Stimulated activated naive CD8-positive, alpha-beta T cell treated with anti-CD3 and anti-CD28 coated beads, Interleukin-15, Interleukin-2, amounts not matched to agents 100 ng/mL and 50 ng/mL, for 24 hours (primary cell): ENCODE results near the gene DGLUCY.
A peak's percentile ranks its signal among the peaks of the same experiment; 100 is the strongest.
"Not testable (repeated sequence)": the region's sequence is repeated elsewhere in the genome, so short reads cannot be mapped to it uniquely, and the experiment has no call there.

Experiments used
- H3K27ac Mint-ChIP-seq: one replicate; pipeline ENCODE4 v1.8.0; 2021; ENCODE audit warnings: mild to moderate bottlenecking, mixed read lengths
- H3K27me3 Mint-ChIP-seq: one replicate; pipeline ENCODE4 v1.8.0; 2021; ENCODE audit warnings: mixed read lengths
- H3K36me3 Mint-ChIP-seq: one replicate; pipeline ENCODE4 v1.8.0; 2021; ENCODE audit warnings: low read depth, mixed read lengths
- H3K4me1 Mint-ChIP-seq: one replicate; pipeline ENCODE4 v1.8.0; 2021; ENCODE audit warnings: low read depth, mixed read lengths
- H3K4me3 Mint-ChIP-seq: one replicate; pipeline ENCODE4 v1.8.0; 2021; ENCODE audit warnings: mild to moderate bottlenecking, mixed read lengths
- H3K9me3 Mint-ChIP-seq: one replicate; pipeline ENCODE4 v1.8.0; 2021; ENCODE audit warnings: mixed read lengths

The DGLUCY gene

GRCh38 chr14:91264151-91265150 lies 150.6 kb downstream of the DGLUCY start:
- peaks cover 7% of the 10 kb centered on the region for H3K36me3 Mint-ChIP-seq
- H3K9me3 Mint-ChIP-seq: no peaks in the 10 kb centered on the region
- H3K27me3 Mint-ChIP-seq: peaks cover 8% of the 10 kb centered on the region
- H3K4me1 Mint-ChIP-seq: peaks cover 68% of the 10 kb centered on the region
- H3K27ac Mint-ChIP-seq: peak overlapping the region; percentile 65
- H3K4me3 Mint-ChIP-seq: peak overlapping the region; percentile 77

- peaks cover 60% of the 10 kb centered on the region for H3K4me1 Mint-ChIP-seq
- H3K27ac Mint-ChIP-seq: peak overlapping the region; percentile 34
- H3K4me3 Mint-ChIP-seq: peak overlapping the region; percentile 42
- H3K36me3 Mint-ChIP-seq: peaks cover 14% of the 10 kb centered on the region
- peaks cover 8% of the 10 kb centered on the region for H3K27me3 Mint-ChIP-seq
- H3K9me3 Mint-ChIP-seq: no peaks in the 10 kb centered on the region
Observed at GRCh38 chr14:91265404-91265803, 151.5 kb downstream of the DGLUCY start.

DNA sequence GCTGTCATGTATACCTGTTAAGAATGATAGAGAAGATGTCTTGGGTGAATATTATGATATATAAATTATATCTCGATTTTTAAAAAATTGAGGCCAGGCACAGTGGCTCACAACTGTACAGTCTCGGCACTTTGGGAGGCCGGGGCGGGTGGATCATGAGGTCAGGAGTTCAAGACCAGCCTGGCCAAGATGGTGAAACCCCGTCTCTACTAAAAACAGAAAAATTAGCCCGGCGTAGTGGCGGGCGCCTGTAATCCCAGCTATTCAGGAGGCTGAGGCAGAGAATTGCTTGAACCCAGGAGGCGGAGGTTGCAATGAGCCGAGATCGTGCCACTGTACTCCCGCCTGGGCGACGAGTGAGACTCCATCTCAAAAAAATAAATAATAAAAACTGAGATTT lies 152.4 kb downstream of the DGLUCY start:
- not testable (repeated sequence) for H3K27ac Mint-ChIP-seq, H3K9me3 Mint-ChIP-seq, H3K4me3 Mint-ChIP-seq, H3K27me3 Mint-ChIP-seq
- Mint-ChIP-seq H3K36me3 (peaks cover 14% of the 10 kb centered on the region), H3K4me1 (peaks cover 51% of the 10 kb centered on the region)

GRCh38 chr14:91267965-91268437 lies 154.1 kb downstream of the DGLUCY start:
- H3K27me3 Mint-ChIP-seq: peaks cover 8% of the 10 kb centered on the region
- H3K27ac Mint-ChIP-seq: peak overlapping the region; percentile 39
- no peak overlapping the region for H3K4me3 Mint-ChIP-seq
- H3K36me3 Mint-ChIP-seq: peaks cover 19% of the 10 kb centered on the region
- H3K9me3 Mint-ChIP-seq: no peaks in the 10 kb centered on the region
- H3K4me1 Mint-ChIP-seq: peaks cover 37% of the 10 kb centered on the region

GRCh38 chr14:91269076-91269991 lies 155.5 kb downstream of the DGLUCY start:
- Mint-ChIP-seq H3K27me3 (no peaks in the 10 kb centered on the region), H3K9me3 (no peaks in the 10 kb centered on the region), H3K27ac (peak overlapping the region; percentile 15), H3K4me1 (peaks cover 23% of the 10 kb centered on the region), H3K36me3 (peaks cover 25% of the 10 kb centered on the region), H3K4me3 (no peak overlapping the region)

- H3K27ac Mint-ChIP-seq: no peak overlapping the region
- no peaks in the 10 kb centered on the region for H3K27me3 Mint-ChIP-seq
- no peak overlapping the region for H3K4me3 Mint-ChIP-seq
- peaks cover 17% of the 10 kb centered on the region for H3K4me1 Mint-ChIP-seq
- peaks cover 29% of the 10 kb centered on the region for H3K36me3 Mint-ChIP-seq
- H3K9me3 Mint-ChIP-seq: no peaks in the 10 kb centered on the region
Observed at GRCh38 chr14:91270188-91270587, 156.3 kb downstream of the DGLUCY start.

- Mint-ChIP-seq H3K36me3 (peaks cover 29% of the 10 kb centered on the region), H3K9me3 (no peaks in the 10 kb centered on the region), H3K27ac (no peak overlapping the region), H3K4me3 (no peak overlapping the region), H3K4me1 (peaks cover 14% of the 10 kb centered on the region), H3K27me3 (no peaks in the 10 kb centered on the region)
Observed at GRCh38 chr14:91270619-91271018, 156.7 kb downstream of the DGLUCY start.

- H3K27ac Mint-ChIP-seq: no peak overlapping the region
Observed at GRCh38 chr14:91271639-91272038, 157.8 kb downstream of the DGLUCY start.

GRCh38 chr14:91272341-91273272 lies 158.7 kb downstream of the DGLUCY start:
- Mint-ChIP-seq H3K27ac (no peak overlapping the region), H3K36me3 (peaks cover 46% of the 10 kb centered on the region), H3K4me3 (no peak overlapping the region), H3K4me1 (no peaks in the 10 kb centered on the region), H3K9me3 (no peaks in the 10 kb centered on the region), H3K27me3 (no peaks in the 10 kb centered on the region)

More at GRCh38 chr14:91271639-91272038, 157.8 kb downstream of the DGLUCY start:
- Mint-ChIP-seq H3K36me3 (peaks cover 36% of the 10 kb centered on the region), H3K27me3 (no peaks in the 10 kb centered on the region), H3K9me3 (no peaks in the 10 kb centered on the region), H3K4me1 (peaks cover 7% of the 10 kb centered on the region), H3K4me3 (no peak overlapping the region)

GRCh38 chr14:91273273-91273884 lies 159.5 kb downstream of the DGLUCY start:
- Mint-ChIP-seq H3K9me3 (no peaks in the 10 kb centered on the region), H3K27me3 (no peaks in the 10 kb centered on the region), H3K4me3 (no peak overlapping the region), H3K36me3 (peaks cover 42% of the 10 kb centered on the region), H3K4me1 (no peaks in the 10 kb centered on the region), H3K27ac (no peak overlapping the region)

DNA sequence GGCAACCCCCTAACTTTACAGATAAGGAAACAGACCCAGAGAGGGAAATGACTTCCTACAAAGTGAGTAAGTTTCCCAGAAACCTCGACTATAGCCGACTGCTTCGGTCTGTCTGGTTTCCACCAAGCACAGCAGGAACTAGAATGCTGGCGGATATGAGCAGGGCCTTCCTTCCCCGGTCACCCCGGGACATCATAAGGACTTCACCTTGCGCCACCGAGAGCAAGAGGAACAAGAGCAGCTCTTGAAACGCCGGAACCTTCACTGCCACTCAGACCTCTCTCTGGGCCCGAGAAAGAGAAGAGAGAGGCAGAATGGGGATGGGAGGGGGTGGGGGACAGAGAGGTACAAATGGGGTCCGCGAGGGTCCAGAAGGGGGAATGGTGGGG lies 160.0 kb downstream of the DGLUCY start:
- no peak overlapping the region for H3K4me3 Mint-ChIP-seq
- no peaks in the 10 kb centered on the region for H3K27me3 Mint-ChIP-seq
- no peaks in the 10 kb centered on the region for H3K4me1 Mint-ChIP-seq
- peaks cover 41% of the 10 kb centered on the region for H3K36me3 Mint-ChIP-seq
- H3K9me3 Mint-ChIP-seq: no peaks in the 10 kb centered on the region
- H3K27ac Mint-ChIP-seq: no peak overlapping the region

GRCh38 chr14:91274796-91275195 lies 160.9 kb downstream of the DGLUCY start:
- peak overlapping the region; percentile 54 for H3K27ac Mint-ChIP-seq
- no peaks in the 10 kb centered on the region for H3K9me3 Mint-ChIP-seq
- no peak overlapping the region for H3K4me3 Mint-ChIP-seq
- H3K4me1 Mint-ChIP-seq: no peaks in the 10 kb centered on the region
- H3K27me3 Mint-ChIP-seq: no peaks in the 10 kb centered on the region
- peaks cover 45% of the 10 kb centered on the region for H3K36me3 Mint-ChIP-seq
